CD4-positive, alpha-beta T cell (primary cell): ENCODE data around the gene HOXB8. TPM values are rescaled to one million over a fixed set of nuclear protein-coding genes. Genes with fewer than 3 reads are reported as not detected.

ENCODE experiments used
- ATAC-seq: fragments of 200-7000 bp; cut with Tn5 transposase; one replicate; pipeline ENCODE4 v1.10.0; 2022; ENCODE audit warnings: mild to moderate bottlenecking; ENCODE audit not compliant: poor library complexity
- CTCF ChIA-PET: fragments of 350-600 bp; sonication (Branson Sonifier 250); formaldehyde crosslinking; loops from one replicate; lab custom pipeline; 2021; ENCODE audit warnings: antibody characterized with exemption, inconsistent platforms; lab: Charles Lee
- POLR2A ChIA-PET: fragments of 350-600 bp; sonication (Branson Sonifier 250); formaldehyde crosslinking; loops from one replicate; lab custom pipeline; 2021; ENCODE audit warnings: antibody characterized with exemption, inconsistent platforms; lab: Charles Lee
- DNase-seq, 14 experiments: peaks; one replicate each; pipeline ENCODE4 v3.0.0-alpha.2; 2013 to 2020; ENCODE audit warnings: mixed read lengths in 2 of 14
- H3K27ac ChIP-seq, 2 donors: one replicate each; pipeline versions ENCODE4 v1.5.1 to v1.7.0; 2013; ENCODE audit warnings: low read length in 2 of 2, low read depth in 1 of 2, mild to moderate bottlenecking in 1 of 2
- H3K27me3 ChIP-seq, 2 experiments: 1 replicate in 1 of 2; 2 replicates in 1 of 2; pipeline versions ENCODE4 v1.6.1 to v1.7.0; 2013; ENCODE audit warnings: low read length in 2 of 2, control low read depth in 1 of 2, mild to moderate bottlenecking in 1 of 2, moderate library complexity in 1 of 2; ENCODE audit not compliant: insufficient read depth in 2 of 2, control insufficient read depth in 1 of 2
- H3K36me3 ChIP-seq: one replicate; pipeline ENCODE4 v1.6.1; 2013; ENCODE audit warnings: low read length, control low read depth; ENCODE audit not compliant: insufficient read depth
- H3K4me1 ChIP-seq: one replicate; pipeline ENCODE4 v1.6.1; 2013; ENCODE audit warnings: low read length, control low read depth; ENCODE audit not compliant: insufficient read depth
- H3K4me3 ChIP-seq: one replicate; pipeline ENCODE4 v1.5.1; 2013; ENCODE audit warnings: mild to moderate bottlenecking, low read length, moderate library complexity
- H3K9me3 ChIP-seq, 2 experiments: 1 replicate in 1 of 2; 2 replicates in 1 of 2; pipeline versions ENCODE4 v1.6.1 to v1.7.0; 2013; ENCODE audit warnings: low read length in 2 of 2, mild to moderate bottlenecking in 2 of 2, control low read depth in 1 of 2, moderate library complexity in 1 of 2; ENCODE audit not compliant: control insufficient read depth in 1 of 2, insufficient read depth in 1 of 2
- H3K27ac Mint-ChIP-seq: one replicate; pipeline ENCODE4 v1.8.0; 2020; ENCODE audit warnings: mixed read lengths
- H3K27me3 Mint-ChIP-seq: one replicate; pipeline ENCODE4 v1.8.0; 2021; ENCODE audit warnings: mixed read lengths
- H3K36me3 Mint-ChIP-seq: one replicate; pipeline ENCODE4 v1.8.0; 2021; ENCODE audit warnings: low read depth, mixed read lengths
- H3K4me1 Mint-ChIP-seq: one replicate; pipeline ENCODE4 v1.8.0; 2021; ENCODE audit warnings: low read depth, mixed read lengths
- H3K4me3 Mint-ChIP-seq: one replicate; pipeline ENCODE4 v1.8.0; 2020; ENCODE audit warnings: mild to moderate bottlenecking, mixed read lengths
- H3K9me3 Mint-ChIP-seq: one replicate; pipeline ENCODE4 v1.8.0; 2020; ENCODE audit warnings: mixed read lengths
- intact Hi-C, 2 experiments: fragments of 100-400 bp; cut with DNase I in 1 of 2; cut with micrococcal nuclease in 1 of 2; formaldehyde crosslinking; loops; one replicate each; pipeline versions ENCODE4 v1.15.1 to v1.9.0; 2023 to 2025; cut with DNase I, micrococcal nuclease
- polyA plus RNA-seq, 2 donors: library from polyadenylated mRNA; unstranded; fragments of 120-200 nt; gene quantifications; one replicate each; pipeline ENCODE4 v1.2.1, GENCODE V29; 2013
- total RNA-seq, 174 experiments: library from RNA in 2 of 174; stranded (reverse) in 2 of 174; gene quantifications; one replicate each; pipeline ENCODE4 v1.2.3 and lab custom pipeline; 2021 to 2026
- TF ChIP-seq, protein P1 (sequence below): fragments of 200-600 bp; IDR thresholded peaks from one replicate; pipeline ENCODE4 v1.8.0; 2022; ENCODE audit warnings: antibody characterized with exemption, mild to moderate bottlenecking

The HOXB8 gene
- total RNA-seq, result not detected
- polyA plus RNA-seq (2013, experiment 1 of 2), result not detected
- polyA plus RNA-seq (2013, experiment 2 of 2), result 0.03 TPM
- total RNA-seq (lab: John Stamatoyannopoulos, UW), result 0 to 0.08 (median 0) reads per million in 172 experiments

DNA sequence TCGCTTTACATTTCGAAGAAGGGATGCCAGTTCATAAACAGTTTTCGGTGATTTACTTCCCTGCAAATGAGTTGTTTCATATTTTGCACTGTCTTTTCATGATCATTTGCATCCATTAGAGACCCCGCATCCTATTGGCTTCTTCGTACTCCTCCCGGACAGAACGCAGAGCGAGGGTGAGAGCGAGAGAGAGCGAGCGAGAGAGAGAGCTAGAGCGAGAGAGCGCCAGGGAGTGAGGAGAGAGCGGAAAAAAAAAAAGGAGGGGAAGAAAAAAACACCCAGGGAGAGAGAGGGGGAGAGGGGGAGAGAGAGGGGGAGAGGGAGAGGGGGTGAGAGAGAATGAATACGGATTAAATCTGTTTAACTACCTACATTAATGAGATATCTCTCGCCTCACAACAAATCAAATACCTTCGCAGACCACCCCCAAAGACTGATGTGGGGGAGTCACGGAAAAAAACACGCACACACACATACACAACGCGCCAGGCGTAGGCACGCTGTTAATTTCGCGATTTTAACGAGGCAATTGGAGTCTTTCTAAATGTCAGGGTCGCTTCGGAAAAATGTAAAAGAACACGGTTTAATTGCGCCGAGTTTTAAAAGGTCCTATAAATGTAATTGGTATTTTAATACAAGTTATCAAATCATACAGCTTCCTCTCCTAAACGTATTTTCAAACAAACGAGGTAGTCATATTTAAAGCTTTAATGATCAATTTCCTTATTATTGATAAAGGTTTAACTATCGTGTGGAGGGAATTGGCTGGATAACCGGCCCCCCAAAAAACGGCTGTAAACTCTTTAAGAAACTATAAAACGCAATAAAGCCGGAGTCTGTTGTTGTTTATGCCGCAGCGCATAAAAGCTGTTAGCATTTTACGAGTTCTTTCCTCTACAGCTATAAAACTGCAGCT is at the start of gene HOXB8:
HOXB8 (minus strand) TSS at position 246 of the 916 bp plus-strand sequence. CDS start 588 bp downstream, outside the sequence.
- Histone ChIP-seq H3K4me3 (peak within 1 kb of the TSS; percentile 10), H3K36me3 (no peaks in the 10 kb centered on the region), H3K27me3 (peaks cover 88 to 95% of the 10 kb centered on the region in 2 experiments), H3K4me1 (peaks cover 70% of the 10 kb centered on the region), H3K9me3 (peaks cover 0 to 25% of the 10 kb centered on the region in 2 experiments), H3K27ac (no peak within 1 kb of the TSS)
- Mint-ChIP-seq H3K27me3 (peaks cover 97% of the 10 kb centered on the region), H3K9me3 (no peaks in the 10 kb centered on the region), H3K4me3 (peak within 1 kb of the TSS; percentile 56), H3K27ac (peak within 1 kb of the TSS; percentile 36), H3K36me3 (no peaks in the 10 kb centered on the region), H3K4me1 (peaks cover 71% of the 10 kb centered on the region)
- ATAC-seq (no peak), DNase-seq (no peak)
- ChIA-PET POLR2A (interaction anchor here (0.8 to 2.3 kb wide), 2 partner anchors 10 to 568 kb away, joined by 3 to 10 read pairs; partner anchors contain the start of gene HOXB9), CTCF (interaction anchor here (1.2 to 2.7 kb wide), 3 partner anchors 21 to 158 kb away, joined by 3 to 19 read pairs (median 4); partner anchors contain the start of gene HOXB5)
- intact Hi-C loops, result loop anchor here (5.0 to 10.0 kb wide), 3 partner anchors 723 to 838 kb away; partner anchors contain the start of gene SCRN2 (in 1 of the 2)
- TF ChIP-seq, protein P1, sequence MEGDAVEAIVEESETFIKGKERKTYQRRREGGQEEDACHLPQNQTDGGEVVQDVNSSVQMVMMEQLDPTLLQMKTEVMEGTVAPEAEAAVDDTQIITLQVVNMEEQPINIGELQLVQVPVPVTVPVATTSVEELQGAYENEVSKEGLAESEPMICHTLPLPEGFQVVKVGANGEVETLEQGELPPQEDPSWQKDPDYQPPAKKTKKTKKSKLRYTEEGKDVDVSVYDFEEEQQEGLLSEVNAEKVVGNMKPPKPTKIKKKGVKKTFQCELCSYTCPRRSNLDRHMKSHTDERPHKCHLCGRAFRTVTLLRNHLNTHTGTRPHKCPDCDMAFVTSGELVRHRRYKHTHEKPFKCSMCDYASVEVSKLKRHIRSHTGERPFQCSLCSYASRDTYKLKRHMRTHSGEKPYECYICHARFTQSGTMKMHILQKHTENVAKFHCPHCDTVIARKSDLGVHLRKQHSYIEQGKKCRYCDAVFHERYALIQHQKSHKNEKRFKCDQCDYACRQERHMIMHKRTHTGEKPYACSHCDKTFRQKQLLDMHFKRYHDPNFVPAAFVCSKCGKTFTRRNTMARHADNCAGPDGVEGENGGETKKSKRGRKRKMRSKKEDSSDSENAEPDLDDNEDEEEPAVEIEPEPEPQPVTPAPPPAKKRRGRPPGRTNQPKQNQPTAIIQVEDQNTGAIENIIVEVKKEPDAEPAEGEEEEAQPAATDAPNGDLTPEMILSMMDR, result no peak

DNA sequence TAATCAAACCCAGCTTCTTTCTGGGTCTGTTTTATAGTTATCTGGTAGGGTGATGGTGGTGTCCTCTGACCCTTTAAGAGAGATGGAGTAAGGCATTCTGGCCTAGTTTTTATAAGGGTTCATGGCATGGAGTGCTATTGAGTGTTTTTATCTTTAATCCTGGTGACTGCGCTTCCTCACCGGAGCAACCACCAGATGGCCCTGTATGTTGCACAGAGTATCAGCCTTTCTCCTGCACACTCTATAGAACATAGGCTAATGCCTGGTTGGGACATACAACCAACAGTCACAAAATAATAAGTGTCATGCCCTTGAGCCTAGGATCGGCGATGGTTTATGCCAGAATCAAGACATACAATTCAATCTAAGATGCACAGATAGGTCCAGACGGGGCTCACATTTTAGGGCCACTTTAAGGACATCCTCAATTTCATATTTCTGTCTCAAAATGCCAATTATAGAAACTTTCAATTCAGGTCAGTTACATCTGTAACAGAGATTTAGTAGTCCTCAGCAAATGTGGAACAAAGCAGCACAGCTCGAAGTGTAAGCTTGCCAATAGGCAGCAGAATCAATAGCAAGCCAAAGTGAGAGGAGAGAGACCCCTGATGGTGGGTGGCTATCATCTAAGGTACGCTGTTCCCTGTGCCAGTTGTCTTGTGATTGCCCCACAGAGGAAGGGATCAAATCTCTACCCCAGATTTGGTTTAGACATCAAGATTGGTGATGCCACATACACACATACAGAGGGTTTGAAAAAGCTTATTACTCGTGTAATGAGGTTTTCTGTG is 48.2 kb upstream of the HOXB8 start:
- H3K9me3 Mint-ChIP-seq, result no peaks in the 10 kb centered on the region
- H3K4me3 Mint-ChIP-seq, result no peak overlapping the region
- no peaks in the 10 kb centered on the region for H3K4me1 ChIP-seq
- no peak overlapping the region for H3K4me3 ChIP-seq
- intact Hi-C loops, result no loop called here
- ChIA-PET CTCF (interaction anchor here (1.6 kb wide), 1 partner anchor 9 kb away, joined by 8 read pairs; no protein-coding TSS in a partner anchor), POLR2A (no interaction called here)
- TF ChIP-seq, protein P1, result no peak
- H3K36me3 ChIP-seq, result no peaks in the 10 kb centered on the region
- H3K27me3 Mint-ChIP-seq, result peaks cover 41% of the 10 kb centered on the region
- no peaks in the 10 kb centered on the region for H3K9me3 ChIP-seq
- no peaks in the 10 kb centered on the region for H3K36me3 Mint-ChIP-seq
- H3K27ac Mint-ChIP-seq, result no peak overlapping the region
- DNase-seq (no peak), ATAC-seq (no peak)
- no peak overlapping the region for H3K27ac ChIP-seq
- peaks cover 6% of the 10 kb centered on the region in 2 experiments for H3K27me3 ChIP-seq
- no peaks in the 10 kb centered on the region for H3K4me1 Mint-ChIP-seq

DNA sequence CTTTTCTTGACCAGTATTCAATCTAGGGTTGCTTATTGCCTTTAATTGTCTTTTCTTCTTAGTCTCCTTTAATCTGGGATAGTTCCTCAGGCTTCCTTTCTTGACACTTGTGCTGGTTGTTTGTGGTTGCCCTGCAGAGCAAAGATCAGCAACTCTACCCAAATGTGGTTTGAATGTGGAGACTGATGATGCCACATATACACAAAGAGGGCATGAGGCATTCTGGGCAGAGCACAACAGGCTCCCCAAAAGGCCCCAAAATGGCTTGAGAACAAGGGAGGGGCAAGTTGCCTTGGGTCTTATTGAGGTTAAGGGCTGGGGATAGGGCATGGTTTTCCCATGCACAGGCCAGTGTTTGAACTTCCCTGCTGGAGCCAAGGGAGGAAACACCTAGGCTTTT is 40.8 kb upstream of the HOXB8 start:
- no peak overlapping the region for H3K4me3 Mint-ChIP-seq

More for the DNA sequence above, 40.8 kb upstream of the HOXB8 start:
- DNase-seq (no peak), ATAC-seq (no peak)
- TF ChIP-seq, protein P1, result no peak
- intact Hi-C loops, result no loop called here
- Histone ChIP-seq H3K9me3 (no peaks in the 10 kb centered on the region), H3K27me3 (peaks cover 0 to 6% of the 10 kb centered on the region in 2 experiments), H3K27ac (no peak overlapping the region), H3K4me1 (no peaks in the 10 kb centered on the region), H3K36me3 (no peaks in the 10 kb centered on the region), H3K4me3 (no peak overlapping the region)
- H3K4me1 Mint-ChIP-seq, result no peaks in the 10 kb centered on the region
- no peaks in the 10 kb centered on the region for H3K9me3 Mint-ChIP-seq
- H3K27ac Mint-ChIP-seq, result no peak overlapping the region
- ChIA-PET POLR2A (no interaction called here), CTCF (interaction anchor here (1.9 kb wide), 1 partner anchor 23 kb away, joined by 7 read pairs; no protein-coding TSS in a partner anchor)
- H3K36me3 Mint-ChIP-seq, result no peaks in the 10 kb centered on the region
- H3K27me3 Mint-ChIP-seq, result peaks cover 29% of the 10 kb centered on the region
